Right hindlimb (tissue), 1 donor: ENCODE measurements around the gene IARS1.

Experiments used
- DNase-seq: peaks from one replicate; pipeline ENCODE4 v3.0.0-alpha.2; 2018

The IARS1 gene

DNA sequence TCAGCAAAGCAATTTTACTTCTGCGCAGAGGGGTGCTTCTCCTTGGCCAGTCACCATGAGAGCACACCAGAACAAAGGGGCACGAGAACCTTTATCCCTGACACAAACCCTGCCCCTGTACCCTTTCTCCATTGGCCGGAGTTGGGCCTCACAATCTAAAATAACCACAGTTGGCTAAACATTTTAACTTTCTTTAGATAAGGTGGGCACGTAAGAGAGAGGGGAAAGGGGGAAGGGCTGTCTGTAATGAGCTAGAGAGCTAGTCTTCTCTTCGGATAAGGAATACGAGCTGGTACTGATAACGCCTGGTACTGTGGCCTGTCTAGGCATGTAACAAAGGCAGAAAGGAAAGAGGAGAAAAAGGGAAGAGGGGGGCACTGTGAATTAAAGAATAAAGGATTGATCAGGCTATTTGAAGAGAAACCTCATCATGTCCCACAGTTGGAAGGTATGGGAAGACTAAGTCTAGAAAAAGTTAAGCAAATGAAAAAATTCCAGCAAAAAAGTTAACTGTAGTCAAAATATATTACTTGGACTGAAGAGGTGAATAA is 1.8 kb upstream of the IARS1 start:
- DNase-seq = no peak

DNA sequence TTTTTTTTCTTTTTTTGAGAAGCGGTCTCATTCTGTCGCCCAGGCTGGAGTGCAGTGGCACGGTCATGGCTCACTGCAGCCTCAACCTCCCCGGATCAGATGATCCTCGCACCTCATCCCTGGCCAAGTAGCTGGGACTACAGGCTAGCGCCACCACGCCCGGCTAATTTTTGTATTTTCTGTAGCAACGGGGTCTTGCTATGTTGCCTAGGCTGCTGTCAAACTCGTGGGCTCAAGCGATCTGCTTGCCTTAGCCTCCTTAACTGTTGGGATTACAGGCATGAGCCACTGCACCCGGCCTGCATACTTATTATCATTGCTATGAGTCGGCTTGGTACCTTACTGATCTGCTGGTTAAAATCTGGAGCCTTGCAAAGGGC is 790 bp upstream of the IARS1 start:
- no peak for DNase-seq

DNA sequence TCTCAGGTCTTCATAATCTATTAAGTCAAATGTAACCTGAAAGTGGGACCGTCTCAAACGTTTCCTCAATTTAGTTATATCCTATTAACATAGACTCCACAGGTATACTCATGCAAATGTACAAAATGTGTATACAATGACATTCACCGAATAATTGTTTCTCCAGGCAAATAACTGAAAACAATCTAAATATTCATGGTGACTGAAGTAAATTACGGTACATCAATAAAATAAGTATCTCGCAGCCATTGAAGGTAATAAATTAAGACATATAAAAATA is 482 bp downstream of the IARS1 start:
- DNase-seq = no peak

DNA sequence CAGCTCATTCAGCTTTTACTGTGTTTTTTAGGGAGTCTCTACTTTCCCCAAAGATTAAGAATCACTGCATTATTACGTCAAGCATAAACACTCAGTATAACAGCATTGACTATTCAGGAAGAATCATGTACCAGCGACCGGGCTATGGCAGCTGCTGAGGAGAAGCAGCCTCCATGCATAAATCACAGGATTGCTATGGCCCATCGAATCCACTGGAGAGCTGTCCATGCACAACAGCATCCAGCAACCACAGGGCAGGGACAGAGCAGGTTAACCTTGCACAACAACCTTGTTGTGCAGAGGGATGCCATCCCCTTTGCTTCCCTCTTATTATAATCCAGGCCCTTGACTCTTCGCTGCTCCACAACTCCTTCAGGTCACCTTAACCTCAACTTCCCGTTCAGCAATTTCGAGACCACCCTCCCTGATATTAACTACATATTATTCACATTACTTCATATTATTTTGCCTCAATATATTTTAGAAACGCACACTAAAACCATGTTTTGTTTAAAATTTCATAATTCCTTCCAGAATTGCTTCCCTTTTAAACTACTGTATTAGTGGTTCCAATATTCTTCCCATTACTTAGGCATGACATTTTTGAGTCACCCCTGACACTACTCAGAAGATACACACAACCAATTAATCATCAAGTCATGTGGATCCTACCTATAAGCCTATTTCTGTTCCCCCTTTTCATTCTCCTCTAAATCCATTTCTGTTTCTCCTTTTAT is 991 bp downstream of the IARS1 start:
- no peak for DNase-seq

DNA sequence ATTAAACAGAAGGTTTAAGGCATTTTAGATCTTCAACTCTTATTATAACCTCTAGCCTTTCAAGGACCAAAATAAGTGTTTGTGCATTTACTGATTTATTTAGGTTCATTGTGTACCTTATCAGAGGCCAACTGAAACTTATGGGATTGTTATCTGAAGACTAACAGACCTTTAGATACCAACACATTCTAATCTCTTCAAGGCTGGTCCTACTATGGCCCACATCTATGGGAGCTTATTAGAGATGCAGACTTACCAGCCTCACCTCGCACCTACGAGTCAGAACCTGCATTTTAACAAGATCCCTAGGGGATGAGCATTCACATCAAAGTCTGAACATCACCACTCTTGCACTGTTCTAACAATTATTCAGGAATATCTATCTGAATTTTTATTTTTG is 1.9 kb downstream of the IARS1 start:
- DNase-seq = no peak

DNA sequence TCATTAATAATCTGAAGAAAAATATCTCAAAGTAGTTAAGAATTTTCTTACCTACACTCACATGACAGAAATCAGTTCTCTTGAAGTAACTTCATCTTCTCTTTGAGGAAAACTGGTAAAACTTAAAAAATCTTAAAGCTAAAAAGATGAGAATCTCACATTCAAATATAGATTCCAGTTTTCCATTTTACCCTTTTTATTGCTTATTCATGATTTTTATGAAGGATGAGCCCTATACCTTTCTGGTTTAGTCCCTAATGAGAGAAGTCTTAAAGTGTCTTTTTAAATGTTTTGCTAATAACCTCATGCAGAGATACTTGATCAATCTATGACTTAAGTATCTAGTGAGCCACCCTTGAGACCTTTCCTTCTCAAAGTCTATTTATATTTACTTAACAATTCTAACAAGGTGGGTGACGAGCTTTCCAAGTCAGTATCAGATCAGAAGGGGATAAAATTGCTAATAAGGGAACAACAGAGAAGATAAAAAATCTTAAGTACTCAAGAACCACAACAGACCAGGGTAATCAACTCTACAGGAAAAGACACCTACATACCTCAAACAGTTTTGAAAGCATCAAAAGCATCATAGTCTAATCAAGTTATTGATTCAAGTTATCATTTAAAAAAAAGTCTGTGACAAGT is 2.6 kb downstream of the IARS1 start:
- no peak for DNase-seq

DNA sequence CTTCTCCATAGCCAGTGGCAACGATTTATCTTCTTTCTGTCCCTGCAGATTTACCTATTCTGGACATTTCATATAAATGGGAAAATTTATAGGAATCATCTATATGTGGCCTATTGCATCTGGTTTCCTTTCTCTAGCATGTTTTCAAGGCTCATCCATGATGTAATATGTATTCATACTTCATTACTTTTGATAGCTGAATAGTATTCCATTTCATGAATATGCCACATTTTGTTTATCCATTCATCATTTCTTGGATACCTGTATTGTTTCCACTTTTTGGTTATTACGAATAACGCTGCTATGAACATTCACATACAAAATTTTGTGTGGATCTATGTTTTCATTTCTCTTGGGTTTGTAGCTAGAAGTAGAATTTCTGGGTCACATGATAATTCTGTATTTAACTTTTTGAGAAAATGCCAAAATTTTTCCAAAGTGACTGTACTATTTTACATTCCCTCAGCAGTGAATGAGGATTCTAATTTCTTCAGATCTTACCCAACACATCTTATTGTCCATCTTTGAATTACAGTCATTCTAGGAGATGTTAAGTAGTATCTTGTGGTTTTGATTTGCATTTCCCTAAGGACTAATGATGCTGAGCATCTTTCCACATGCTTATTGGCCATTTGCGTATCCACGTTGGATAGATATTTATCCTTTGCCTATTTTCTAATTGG is 3.6 kb downstream of the IARS1 start:
- DNase-seq = no peak

DNA sequence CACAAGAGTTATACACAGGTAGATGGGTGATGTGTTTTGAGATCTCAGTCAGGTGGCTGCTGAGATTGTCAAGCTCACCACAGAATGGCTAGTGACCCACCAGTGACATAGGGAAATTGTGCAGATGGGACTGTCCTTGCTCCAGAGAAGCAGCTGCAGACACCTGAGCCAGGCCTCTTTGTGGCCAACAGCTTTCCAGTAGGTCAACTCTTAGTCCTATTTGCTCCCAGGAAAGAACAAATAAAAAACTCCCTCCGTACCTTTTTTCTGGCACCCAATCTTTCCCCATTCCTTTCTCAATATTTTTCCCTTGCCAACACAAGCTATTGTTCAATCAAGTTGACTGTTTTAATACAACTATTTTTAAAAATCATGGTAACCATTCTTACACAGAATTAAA is 14.2 kb downstream of the IARS1 start:
- DNase-seq = no peak

DNA sequence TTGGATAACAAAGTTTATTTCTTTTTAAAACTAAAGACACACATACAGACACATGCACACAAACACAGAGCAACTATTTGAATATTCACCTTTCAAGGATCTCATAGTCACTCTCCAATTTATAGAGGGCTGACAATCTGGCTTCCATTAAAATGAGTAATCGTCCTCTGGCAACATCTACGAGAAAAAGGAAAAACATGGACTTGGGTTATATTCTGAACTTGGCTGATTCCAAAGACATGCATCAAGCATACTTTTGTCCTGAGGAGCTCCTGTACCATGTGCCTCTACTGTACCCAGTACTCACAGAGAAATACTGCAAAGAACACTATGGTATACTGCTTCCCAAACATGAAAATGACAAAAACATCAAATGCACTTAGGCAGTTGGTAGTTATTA is 15.4 kb downstream of the IARS1 start:
- no peak for DNase-seq

DNA sequence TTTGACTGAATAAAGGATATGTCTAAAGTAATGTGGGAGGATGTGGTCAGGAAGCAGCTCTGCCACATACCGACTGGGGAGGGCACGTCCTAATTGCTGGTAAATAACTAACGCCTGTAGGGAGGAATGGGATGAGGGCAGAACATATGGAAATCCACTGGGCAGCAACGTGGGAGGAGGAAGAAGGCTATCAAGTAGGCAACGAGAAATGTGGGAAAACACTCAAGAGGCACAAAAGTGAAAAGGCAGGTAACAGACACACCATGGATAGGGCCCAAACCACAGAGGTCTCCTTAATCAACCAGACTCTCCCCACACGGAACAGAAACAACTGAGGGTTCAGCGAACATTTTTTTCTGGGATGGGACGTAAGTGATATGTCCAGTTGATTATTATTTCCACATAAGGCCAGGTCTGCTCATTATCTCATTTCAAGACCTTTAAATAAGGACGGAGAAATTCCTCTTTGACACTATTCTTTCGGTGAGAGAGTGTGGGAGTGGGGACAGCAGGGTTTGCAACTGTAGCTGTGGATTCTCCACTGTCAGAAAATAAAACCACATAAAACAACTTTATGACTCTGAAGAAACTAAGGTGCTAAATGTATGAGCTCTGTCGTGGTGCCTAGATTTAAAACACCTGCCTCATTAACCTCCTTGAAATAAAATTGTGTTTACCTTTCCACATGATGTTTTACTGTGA is 17.0 kb downstream of the IARS1 start:
- no peak for DNase-seq

DNA sequence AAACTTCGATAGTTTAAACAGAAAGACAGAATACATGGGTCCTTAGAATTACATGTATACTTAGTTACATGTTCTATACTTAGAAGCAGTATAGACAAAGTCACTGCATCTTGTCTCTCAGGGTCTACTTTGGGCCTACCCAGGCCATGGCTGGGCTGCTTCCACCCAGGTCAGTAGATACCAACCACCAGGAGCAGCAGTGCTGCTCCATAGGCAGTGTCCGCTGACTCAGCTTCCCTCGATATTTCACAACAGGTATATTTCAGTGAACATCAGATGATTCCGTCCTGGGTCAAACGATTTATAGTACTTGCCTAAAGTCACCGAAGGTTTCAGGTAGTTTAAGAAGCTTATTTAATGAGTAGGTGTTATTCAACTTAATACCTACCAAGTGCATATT is 18.0 kb downstream of the IARS1 start:
- no peak for DNase-seq

DNA sequence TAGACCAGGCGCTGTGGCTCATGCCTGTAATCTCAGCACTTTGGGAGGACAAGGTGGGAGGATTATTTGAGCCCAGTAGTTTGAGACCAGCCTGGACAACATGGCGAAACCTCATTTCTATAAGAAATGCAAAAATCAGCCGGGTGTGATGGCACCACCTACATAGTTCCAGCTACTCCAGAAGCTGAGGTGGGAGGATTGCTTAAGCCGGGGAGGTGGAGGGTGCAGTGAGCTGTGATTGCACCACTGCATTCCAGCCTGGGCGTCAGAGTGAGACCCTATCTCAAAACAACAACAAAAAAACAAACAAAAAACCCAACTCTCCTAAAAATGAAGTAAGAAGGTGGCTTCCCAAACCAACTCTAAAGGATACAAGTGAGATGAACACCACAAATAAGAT is 23.0 kb downstream of the IARS1 start:
- no peak for DNase-seq

DNA sequence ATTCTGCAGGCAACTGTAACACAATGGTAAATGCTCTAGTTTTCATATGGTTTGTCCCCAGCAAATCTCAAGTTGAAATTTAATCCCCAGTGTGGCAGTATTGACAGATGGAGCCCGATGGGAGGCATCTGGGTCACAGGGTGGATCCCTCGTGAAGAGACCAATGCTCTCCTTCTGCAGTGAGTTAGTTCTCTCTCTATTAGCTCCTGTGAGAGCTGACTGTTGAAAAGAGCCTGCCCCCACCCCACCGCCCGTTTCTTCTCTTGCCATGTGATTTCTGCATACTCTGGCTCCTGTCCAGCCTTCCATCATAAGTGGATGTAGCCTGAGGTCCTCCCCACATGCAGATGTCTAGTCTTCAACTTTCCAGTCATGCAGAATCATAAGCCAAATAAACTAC is 27.0 kb downstream of the IARS1 start:
- DNase-seq = no peak

DNA sequence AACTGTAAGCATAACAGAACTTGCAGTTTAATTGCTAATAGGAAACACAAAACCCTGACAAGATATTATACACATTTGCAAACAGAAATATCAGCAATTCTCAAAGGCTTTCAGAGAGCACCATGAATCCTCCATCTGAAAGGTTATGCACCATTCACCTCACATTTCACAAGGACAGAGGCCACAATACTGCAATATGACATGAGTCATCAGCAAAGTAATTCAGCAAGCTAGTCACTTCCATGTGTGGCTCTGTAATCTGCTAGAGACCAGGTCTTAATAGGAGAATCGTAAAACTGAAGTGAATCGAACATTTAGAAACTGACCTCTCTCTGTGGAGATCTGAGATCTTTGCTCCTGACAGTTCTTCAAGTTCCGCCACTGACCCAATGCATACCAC is 28.3 kb downstream of the IARS1 start:
- DNase-seq = no peak

DNA sequence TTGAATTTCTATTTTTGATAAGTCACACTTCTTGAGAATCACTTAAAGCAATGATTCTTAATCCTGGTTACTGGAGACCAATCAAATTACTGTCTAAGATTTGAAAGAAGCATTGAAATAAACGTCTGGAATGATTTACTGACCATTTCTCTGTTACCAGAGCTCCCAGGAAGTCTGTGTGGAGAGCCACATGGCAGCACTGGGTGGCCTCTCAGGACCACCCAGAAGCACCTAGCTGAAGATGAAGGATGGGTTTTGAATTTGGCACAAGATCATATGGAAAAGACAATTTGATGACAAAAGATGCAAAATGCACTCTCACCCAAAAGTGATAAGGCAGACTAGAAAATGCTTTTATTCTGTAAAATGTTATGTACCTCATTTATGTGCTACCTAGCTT is 30.4 kb downstream of the IARS1 start:
- no peak for DNase-seq

DNA sequence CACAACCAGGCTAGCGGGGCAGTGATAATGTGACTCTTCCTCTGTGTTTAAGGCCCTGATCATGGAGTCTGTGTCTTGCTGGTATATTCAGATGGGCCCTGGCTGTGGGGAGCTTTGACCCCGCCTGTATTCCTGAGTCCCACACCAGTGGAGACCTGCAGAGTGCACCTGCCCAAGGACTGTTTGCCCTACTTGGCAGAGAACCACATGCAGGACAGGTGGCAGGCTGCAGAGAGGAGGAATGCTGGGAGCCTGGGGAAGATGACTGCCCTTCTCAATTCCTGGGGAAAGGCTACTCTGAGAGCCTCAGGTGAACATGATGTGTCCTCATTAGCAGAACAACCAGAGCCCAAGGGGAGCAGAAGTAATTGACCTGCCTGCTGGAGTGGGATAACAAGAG is 36.2 kb downstream of the IARS1 start:
- no peak for DNase-seq

DNA sequence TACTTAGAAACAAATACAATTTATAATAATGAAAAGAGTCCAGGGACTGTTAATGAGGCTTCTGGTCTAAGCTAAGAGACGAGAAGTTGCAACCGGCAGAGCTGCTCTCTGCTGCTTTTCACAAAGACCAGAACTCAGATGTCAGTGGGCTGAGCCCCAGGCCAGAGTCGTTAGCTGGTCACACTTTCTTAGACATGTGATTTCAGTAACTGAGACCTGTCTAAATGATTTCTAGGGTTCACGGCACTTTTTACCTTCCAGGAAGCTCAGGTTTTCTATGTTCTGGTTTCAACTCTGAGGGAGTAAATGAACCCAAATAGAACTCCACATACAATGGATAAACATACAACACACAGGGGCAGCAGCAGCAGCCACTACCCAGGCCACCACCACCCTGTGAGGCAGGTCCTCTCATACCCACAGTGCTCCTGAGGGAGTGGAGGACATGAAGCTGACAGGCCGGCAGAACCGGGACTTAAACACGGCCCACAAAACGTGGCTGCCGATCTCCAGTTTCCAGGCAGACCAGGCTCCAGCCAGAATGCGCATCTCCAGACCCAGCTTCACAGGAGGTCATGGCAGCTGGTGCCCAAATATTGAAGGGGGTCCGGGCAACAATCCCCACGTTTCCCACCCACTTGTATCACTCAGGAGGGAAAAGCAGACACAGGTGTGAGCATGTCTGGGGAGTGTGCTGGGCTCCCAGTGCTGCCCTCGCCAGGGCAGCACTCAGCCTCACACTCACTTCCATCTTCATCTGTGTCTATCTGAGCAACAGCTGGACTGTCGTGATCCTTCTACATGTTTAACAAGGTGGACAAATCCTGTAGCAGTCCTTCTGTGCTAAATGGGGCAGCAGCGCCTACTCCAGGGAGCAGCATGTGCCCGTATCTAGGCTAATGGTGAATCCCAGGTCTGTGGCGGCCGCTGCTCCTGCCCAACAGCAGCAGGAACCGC is 38.8 kb downstream of the IARS1 start:
- no peak for DNase-seq

DNA sequence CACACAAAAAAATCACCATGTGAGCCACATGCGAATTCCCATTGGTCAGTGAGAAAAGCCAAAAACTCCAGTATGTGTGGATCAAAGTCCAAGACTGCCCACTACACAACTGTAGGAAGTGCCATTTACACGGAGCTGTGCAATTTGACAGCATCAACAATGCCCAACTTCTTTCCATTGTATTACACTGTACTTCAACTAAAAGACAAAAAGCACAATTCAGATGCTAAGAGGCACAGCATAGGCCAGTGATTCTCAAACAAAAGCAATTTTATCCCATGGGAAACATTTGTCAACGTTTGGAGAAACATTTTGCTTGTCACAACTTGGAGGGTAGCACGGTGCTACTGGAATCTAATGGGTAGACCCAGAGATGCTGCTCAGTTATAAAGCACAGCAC is 39.8 kb downstream of the IARS1 start:
- DNase-seq = no peak

DNA sequence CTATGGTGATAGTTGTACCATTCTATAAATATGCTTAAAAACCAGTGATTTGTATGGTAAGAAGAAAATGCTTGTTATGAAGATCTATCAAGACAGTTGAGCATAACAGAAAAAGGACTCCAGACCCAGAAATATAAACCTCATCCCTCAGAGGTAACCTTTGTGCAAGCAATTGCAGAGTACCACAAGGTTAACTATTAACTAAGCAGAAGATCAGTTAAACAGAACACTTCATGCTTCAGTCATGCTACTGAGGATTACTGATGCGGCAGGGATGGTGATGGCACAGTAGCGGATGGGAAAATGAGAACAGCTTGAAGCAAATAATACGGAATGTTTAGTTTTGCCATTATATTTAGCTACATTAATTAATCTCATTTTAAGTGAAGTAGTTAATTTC is 45.5 kb downstream of the IARS1 start:
- DNase-seq = no peak

DNA sequence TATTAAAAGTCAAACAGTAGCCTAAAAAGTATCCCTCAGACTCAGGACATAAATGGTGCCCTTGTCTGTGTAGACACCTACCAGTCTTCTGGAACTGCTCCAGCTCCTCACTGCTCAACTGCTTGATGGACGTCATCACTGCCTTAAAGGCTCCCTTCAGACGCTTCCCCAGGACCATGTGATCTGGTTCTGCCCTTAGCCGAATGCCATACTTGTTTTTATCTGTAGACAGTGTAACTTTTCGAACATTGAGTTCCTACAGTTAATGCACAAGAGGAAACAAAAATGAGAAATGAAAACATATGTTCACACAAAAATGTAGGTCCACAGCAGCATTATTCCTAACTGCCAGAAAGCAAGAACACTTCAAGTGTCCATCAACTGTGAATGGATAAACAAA is 46.2 kb downstream of the IARS1 start:
- no peak for DNase-seq

DNA sequence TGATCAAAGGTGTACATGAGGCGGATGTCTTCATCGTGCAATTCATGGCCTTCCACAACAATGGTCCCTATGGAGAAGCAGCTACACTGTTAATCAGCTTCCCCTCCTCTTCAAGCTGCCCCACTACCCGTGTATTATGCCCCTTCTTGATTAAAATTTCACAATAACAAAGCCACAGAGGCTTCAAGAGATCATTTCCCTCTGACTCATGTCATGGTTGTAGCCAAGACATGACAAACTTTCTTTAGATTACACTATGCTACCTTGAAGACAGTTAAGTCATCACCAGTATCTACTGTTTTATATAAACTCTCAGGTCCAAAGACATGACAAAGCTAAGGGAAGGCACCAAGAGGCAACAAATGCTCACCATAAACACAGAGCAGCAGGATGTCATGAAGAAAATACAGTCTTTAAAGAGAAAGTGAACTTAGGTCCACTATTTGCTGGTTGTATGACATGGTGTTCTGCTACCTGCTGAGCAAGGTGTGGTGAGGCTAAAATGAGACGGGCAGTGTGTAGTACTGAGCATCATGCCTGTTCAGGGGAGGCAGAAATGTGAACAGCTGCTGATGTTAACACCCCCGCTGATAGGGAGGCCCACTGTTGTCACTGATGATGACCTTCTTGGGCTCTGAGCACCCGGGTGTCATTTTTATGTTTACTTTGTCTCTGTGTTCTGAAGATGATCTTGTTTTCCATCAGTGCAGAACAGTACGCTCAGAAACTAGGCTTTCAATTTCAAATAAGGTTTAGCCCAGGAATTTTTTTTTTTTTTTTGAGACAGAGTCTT is 48.3 kb downstream of the IARS1 start:
- DNase-seq = no peak
